ENCODE data around the gene SYTL2. TPM values are rescaled to one million over a fixed set of nuclear protein-coding genes. Genes with fewer than 3 reads are reported as not detected.

Gene SYTL2
- total RNA-seq, 1 experiment from 2014 or later = 5.2 TPM

- H3K4me1 Mint-ChIP-seq = peaks cover 19 to 29% of the 10 kb centered on the region in 2 experiments
- no peak overlapping the region for H4K91ac ChIP-seq (ENCODE audit: insufficient read length, low read depth, low read length)
- no peak for DNase-seq
- H3K23me2 ChIP-seq (ENCODE audit: insufficient read length, low read depth, low read length, poor library complexity, severe bottlenecking) = peaks cover 7% of the 10 kb centered on the region
- no peak overlapping the region for H3K4me2 ChIP-seq (ENCODE audit: insufficient read depth, insufficient read length, low read length)
- peaks cover 24% of the 10 kb centered on the region for H3K79me2 ChIP-seq (ENCODE audit: insufficient read depth, low read length)
- H3K56ac ChIP-seq (ENCODE audit: insufficient read length, low read depth, low read length) = no peak overlapping the region
- no peak overlapping the region for H3K27ac ChIP-seq (ENCODE audit: insufficient read length, low read depth, low read length)
- H2AK5ac ChIP-seq (ENCODE audit: insufficient read length, low read length) = no peak overlapping the region
- no peaks in the 10 kb centered on the region; the same call in 1 of the 2 replicates for H3K27me3 ChIP-seq (ENCODE audit: insufficient read depth, low read length)
- H2BK120ac ChIP-seq (ENCODE audit: low read depth, low read length, poor library complexity, severe bottlenecking) = no peak overlapping the region
- no peak overlapping the region for H2BK12ac ChIP-seq (ENCODE audit: insufficient read length, low read depth, low read length)
- no peak overlapping the region for H4K5ac ChIP-seq (ENCODE audit: insufficient read length, low read depth, low read length)
- H3K14ac ChIP-seq (ENCODE audit: insufficient read depth, low read length) = no peak overlapping the region
- H3K36me3 Mint-ChIP-seq (ENCODE audit: insufficient read depth in 1 of 3, low read depth in 3 of 3) = peaks cover 24 to 34% (median 28%) of the 10 kb centered on the region in 3 experiments
- H2BK15ac ChIP-seq (ENCODE audit: low read depth, low read length) = no peak overlapping the region
- peaks cover 10% of the 10 kb centered on the region for H3K27me3 Mint-ChIP-seq (ENCODE audit: low read depth)
- no peaks in the 10 kb centered on the region for H3K4me1 ChIP-seq (ENCODE audit: insufficient read depth, low read length)
- no peak overlapping the region for H4K8ac ChIP-seq (replicated peaks; ENCODE audit: insufficient read length, low read depth, low read length)
- H2BK20ac ChIP-seq (ENCODE audit: low read depth, low read length, poor library complexity, severe bottlenecking) = no peak overlapping the region
- H3T11ph ChIP-seq (ENCODE audit: low read length) = no peak overlapping the region
- no CpG with 5 or more reads among the region's 5 CpGs for WGBS (ENCODE audit: extremely low coverage, insufficient read length, low lambda C conversion rate)
- no peaks in the 10 kb centered on the region for H3K79me1 ChIP-seq (ENCODE audit: insufficient read depth, low read depth, low read length, poor library complexity, severe bottlenecking)
- no peak overlapping the region for H3K23ac ChIP-seq (ENCODE audit: insufficient read length, low read depth, low read length)
- no peaks in the 10 kb centered on the region for H4K20me1 ChIP-seq (ENCODE audit: control insufficient read depth, insufficient read depth, insufficient read length)
- H3K4me3 Mint-ChIP-seq = no peak overlapping the region; a peak in 1 of 5 replicates
- peak overlapping the region in 2 of 3 experiments; percentile 55 to 84; a peak in 2 of 7 replicates for H3K27ac Mint-ChIP-seq
- H3K18ac ChIP-seq (ENCODE audit: insufficient read length, low read depth, low read length) = no peak overlapping the region
- H3K9me3 Mint-ChIP-seq = peaks cover 3 to 4% of the 10 kb centered on the region in 2 experiments; a peak in 3 of 5 replicates
- no peak overlapping the region for H2BK5ac ChIP-seq (ENCODE audit: insufficient read length, low read length)
- H2AFZ ChIP-seq (ENCODE audit: low read length) = peak overlapping the region; percentile 11
- H3K9me3 ChIP-seq (ENCODE audit: control insufficient read depth, low read depth, low read length) = no peaks in the 10 kb centered on the region
- H3K4ac ChIP-seq (ENCODE audit: low read depth, low read length) = no peak overlapping the region
- H3K9ac ChIP-seq (ENCODE audit: extremely low read depth, insufficient read length, low read length) = no peak overlapping the region
- TF ChIP-seq, protein P1, sequence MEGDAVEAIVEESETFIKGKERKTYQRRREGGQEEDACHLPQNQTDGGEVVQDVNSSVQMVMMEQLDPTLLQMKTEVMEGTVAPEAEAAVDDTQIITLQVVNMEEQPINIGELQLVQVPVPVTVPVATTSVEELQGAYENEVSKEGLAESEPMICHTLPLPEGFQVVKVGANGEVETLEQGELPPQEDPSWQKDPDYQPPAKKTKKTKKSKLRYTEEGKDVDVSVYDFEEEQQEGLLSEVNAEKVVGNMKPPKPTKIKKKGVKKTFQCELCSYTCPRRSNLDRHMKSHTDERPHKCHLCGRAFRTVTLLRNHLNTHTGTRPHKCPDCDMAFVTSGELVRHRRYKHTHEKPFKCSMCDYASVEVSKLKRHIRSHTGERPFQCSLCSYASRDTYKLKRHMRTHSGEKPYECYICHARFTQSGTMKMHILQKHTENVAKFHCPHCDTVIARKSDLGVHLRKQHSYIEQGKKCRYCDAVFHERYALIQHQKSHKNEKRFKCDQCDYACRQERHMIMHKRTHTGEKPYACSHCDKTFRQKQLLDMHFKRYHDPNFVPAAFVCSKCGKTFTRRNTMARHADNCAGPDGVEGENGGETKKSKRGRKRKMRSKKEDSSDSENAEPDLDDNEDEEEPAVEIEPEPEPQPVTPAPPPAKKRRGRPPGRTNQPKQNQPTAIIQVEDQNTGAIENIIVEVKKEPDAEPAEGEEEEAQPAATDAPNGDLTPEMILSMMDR (conservative IDR thresholded peaks at IDR 0.05) = no peak
Measured at GRCh38 chr11:85665733-85666132, 145.2 kb downstream of the SYTL2 start.
